Measurements from ENCODE around the gene RSKR.
A peak's percentile ranks its signal among the peaks of the same experiment; 100 is the strongest.

RSKR gene

DNA sequence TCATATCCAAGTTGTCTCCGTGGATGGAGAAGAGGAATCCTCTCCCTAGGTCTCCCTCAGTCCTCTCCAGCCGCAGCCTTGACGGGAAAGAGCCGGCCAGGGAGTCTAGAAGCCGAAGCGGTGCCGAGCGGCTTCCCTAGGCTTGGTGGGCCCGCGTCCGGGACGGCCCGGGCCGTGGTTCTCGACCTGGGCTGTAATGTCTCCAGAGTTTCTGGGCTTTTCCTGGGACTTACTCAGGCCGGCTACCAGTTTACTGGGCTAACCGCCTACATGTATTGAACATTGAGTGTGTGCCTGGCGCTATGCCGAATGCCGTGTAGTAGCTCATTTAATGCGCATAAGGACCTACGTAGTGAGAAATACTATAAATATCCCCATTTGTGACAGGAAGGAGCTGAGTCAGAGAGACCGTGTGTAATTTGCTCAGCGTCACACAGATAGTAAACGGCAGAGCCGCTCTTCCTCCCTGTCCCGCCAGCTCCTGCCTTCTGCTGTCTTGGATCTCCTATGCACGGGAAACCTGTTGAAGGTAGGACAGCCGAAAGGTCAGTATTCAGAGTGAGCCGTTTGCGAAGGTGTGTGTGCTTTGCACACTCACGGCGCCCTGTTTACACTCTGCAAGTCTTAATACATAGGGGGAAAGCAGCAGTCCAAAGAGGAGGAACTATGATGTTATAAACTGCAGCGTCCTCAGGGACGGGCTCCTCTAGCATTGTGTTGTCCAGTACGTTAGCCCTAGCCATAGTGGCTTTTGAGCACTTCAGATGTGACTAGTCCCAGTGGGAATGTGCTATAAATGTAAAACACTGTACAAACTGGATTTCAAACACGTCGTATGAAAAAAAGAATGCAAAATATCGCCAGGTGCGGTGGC, 14.4 kb downstream of the RSKR start:
- DNase-seq (ENCODE audit: insufficient read length, low spot score) (peak; percentile 50), FAIRE-seq (peak; percentile 33)
- TF ChIP-seq SPI1 (IDR thresholded peaks at IDR 0.05; ENCODE audit: low read depth, low read length) (peak; percentile 40; the same call in 1 of the 2 replicates), POU2F2 (IDR thresholded peaks at IDR 0.05; ENCODE audit: low read depth, low read length) (no peak)

DNA sequence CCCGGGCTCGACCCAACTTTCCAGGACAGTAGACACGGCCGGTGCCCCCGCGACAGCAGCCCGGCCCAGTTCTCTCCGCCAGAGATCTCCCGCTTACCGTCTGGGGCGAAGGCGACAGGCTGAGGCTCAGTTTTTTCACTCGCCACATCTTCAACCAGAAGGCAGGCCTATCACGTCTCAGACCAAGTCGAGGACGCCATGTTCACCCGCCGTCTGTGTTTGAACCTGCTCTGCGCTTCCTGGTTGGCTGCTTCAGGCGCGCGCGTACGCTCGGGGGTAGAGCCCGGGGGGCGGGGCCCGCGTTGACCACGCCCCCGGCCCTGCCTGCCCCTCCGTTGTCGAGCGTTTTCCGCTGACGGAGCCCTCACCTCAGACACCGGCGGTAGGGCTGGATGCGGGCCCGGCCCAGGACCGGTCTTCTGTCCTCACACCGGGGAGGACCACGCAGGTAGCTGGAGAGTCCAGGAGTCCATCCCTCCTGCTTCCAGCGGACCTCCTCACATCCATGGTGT, 15.1 kb downstream of the RSKR start, which contains the start of gene SPAG5:
Gene SPAG5 (minus strand): TSS at position 227 of the 512 bp plus-strand sequence. CDS start 79 bp downstream, at position 148.
- TF ChIP-seq TAF1 (IDR thresholded peaks at IDR 0.05; ENCODE audit: low read depth, low read length) (peak; percentile 78), PAX5 (IDR thresholded peaks at IDR 0.05; ENCODE audit: insufficient read depth, low read length, severe bottlenecking) (no peak), POU2F2 (IDR thresholded peaks at IDR 0.05; ENCODE audit: low read depth, low read length) (no peak; the same call in 1 of the 2 replicates), POLR2A (IDR thresholded peaks at IDR 0.05; ENCODE audit: low read depth, low read length) (peak; percentile 89), POLR2AphosphoS5 (IDR thresholded peaks at IDR 0.05; ENCODE audit: low read depth, low read length) (peak; percentile 89), SPI1 (IDR thresholded peaks at IDR 0.05; ENCODE audit: low read depth, low read length) (no peak)
- FAIRE-seq (peak; percentile 90), DNase-seq (ENCODE audit: insufficient read length, low spot score) (peak; percentile 95)

GRCh38 chr17:28598389-28598788, 15.6 kb downstream of the RSKR start:
- no peak for DNase-seq (ENCODE audit: insufficient read length, low spot score)
- no peak for FAIRE-seq
- no peak for TF ChIP-seq TAF1 (IDR thresholded peaks at IDR 0.05; ENCODE audit: low read depth, low read length)
- TF ChIP-seq POLR2AphosphoS5 (IDR thresholded peaks at IDR 0.05; ENCODE audit: low read depth, low read length), result no peak
- TF ChIP-seq POLR2A (IDR thresholded peaks at IDR 0.05; ENCODE audit: low read depth, low read length), result no peak
- TF ChIP-seq PAX5 (IDR thresholded peaks at IDR 0.05; ENCODE audit: insufficient read depth, low read length, severe bottlenecking), result no peak
- no peak for TF ChIP-seq SPI1 (IDR thresholded peaks at IDR 0.05; ENCODE audit: low read depth, low read length)
- TF ChIP-seq POU2F2 (IDR thresholded peaks at IDR 0.05; ENCODE audit: low read depth, low read length), result no peak

- TF ChIP-seq SPI1 (IDR thresholded peaks at IDR 0.05; ENCODE audit: low read depth, low read length), result no peak
- no peak for TF ChIP-seq POLR2A (IDR thresholded peaks at IDR 0.05; ENCODE audit: low read depth, low read length)
- no peak for TF ChIP-seq POLR2AphosphoS5 (IDR thresholded peaks at IDR 0.05; ENCODE audit: low read depth, low read length)
- TF ChIP-seq TAF1 (IDR thresholded peaks at IDR 0.05; ENCODE audit: low read depth, low read length), result no peak
- TF ChIP-seq PAX5 (IDR thresholded peaks at IDR 0.05; ENCODE audit: insufficient read depth, low read length, severe bottlenecking), result no peak
- no peak for TF ChIP-seq POU2F2 (IDR thresholded peaks at IDR 0.05; ENCODE audit: low read depth, low read length)
- DNase-seq (ENCODE audit: insufficient read length, low spot score) (no peak), FAIRE-seq (no peak)
Measured at GRCh38 chr17:28597606-28598383, 16.2 kb downstream of the RSKR start.

GRCh38 chr17:28592260-28592659, 21.7 kb downstream of the RSKR start:
- DNase-seq (ENCODE audit: insufficient read length, low spot score) (no peak), FAIRE-seq (no peak)
- TF ChIP-seq PAX5 (IDR thresholded peaks at IDR 0.05; ENCODE audit: insufficient read depth, low read length, severe bottlenecking), result no peak
- TF ChIP-seq TAF1 (IDR thresholded peaks at IDR 0.05; ENCODE audit: low read depth, low read length), result no peak
- TF ChIP-seq POLR2AphosphoS5 (IDR thresholded peaks at IDR 0.05; ENCODE audit: low read depth, low read length), result no peak
- no peak for TF ChIP-seq SPI1 (IDR thresholded peaks at IDR 0.05; ENCODE audit: low read depth, low read length)
- no peak for TF ChIP-seq POU2F2 (IDR thresholded peaks at IDR 0.05; ENCODE audit: low read depth, low read length)
- TF ChIP-seq POLR2A (IDR thresholded peaks at IDR 0.05; ENCODE audit: low read depth, low read length), result no peak

DNA sequence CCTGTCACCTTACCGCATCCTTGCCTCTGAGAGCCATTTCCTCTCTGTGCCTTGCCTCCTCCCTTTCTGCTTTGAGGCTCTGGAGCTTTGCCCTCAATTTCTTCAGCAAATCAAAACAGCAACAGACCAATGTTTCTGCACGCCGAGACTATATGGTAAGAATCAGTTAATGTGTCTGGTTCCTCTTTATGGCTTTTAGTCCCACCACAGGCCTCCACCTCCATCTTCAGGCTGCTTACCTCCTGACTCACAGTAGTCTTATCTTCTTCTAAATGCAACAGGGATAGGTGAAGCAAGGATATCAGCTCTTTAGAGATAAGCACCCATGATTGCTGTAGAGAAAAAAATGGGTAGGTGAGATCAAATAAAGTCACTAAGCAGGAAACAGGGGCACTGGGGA, 28.1 kb downstream of the RSKR start:
- FAIRE-seq (no peak), DNase-seq (ENCODE audit: insufficient read length, low spot score) (no peak)
- TF ChIP-seq POU2F2 (IDR thresholded peaks at IDR 0.05; ENCODE audit: low read depth, low read length), result no peak
- no peak for TF ChIP-seq TAF1 (IDR thresholded peaks at IDR 0.05; ENCODE audit: low read depth, low read length)
- TF ChIP-seq POLR2A (IDR thresholded peaks at IDR 0.05; ENCODE audit: low read depth, low read length), result no peak
- TF ChIP-seq SPI1 (IDR thresholded peaks at IDR 0.05; ENCODE audit: low read depth, low read length), result no peak
- no peak for TF ChIP-seq PAX5 (IDR thresholded peaks at IDR 0.05; ENCODE audit: insufficient read depth, low read length, severe bottlenecking)
- no peak for TF ChIP-seq POLR2AphosphoS5 (IDR thresholded peaks at IDR 0.05; ENCODE audit: low read depth, low read length)

GRCh38 chr17:28584434-28584833, 29.6 kb downstream of the RSKR start:
- TF ChIP-seq PAX5 (IDR thresholded peaks at IDR 0.05; ENCODE audit: insufficient read depth, low read length, severe bottlenecking) (no peak), SPI1 (IDR thresholded peaks at IDR 0.05; ENCODE audit: low read depth, low read length) (no peak), POLR2AphosphoS5 (IDR thresholded peaks at IDR 0.05; ENCODE audit: low read depth, low read length) (no peak), POLR2A (IDR thresholded peaks at IDR 0.05; ENCODE audit: low read depth, low read length) (no peak), POU2F2 (IDR thresholded peaks at IDR 0.05; ENCODE audit: low read depth, low read length) (no peak), TAF1 (IDR thresholded peaks at IDR 0.05; ENCODE audit: low read depth, low read length) (no peak)
- DNase-seq (ENCODE audit: insufficient read length, low spot score), result no peak
- no peak for FAIRE-seq

DNA sequence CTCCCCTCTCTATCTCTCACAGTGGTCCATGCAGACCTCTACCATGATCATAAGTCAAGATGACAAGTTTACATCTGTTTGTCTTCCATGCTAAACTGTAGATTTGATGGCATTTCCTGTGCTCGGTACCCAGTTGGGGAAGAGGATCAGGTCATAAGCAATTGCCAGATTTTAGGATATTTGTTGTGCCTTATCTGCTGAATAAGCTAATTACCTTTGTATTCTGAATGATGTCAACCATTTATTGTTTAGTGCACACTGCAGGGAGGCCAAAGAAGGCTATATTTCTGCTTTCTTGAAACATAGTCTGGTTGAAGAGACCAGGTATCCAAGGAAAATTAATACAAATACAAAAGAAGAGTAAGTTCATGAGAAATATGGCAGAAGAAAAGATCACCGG, 31.5 kb downstream of the RSKR start:
- FAIRE-seq (no peak), DNase-seq (ENCODE audit: insufficient read length, low spot score) (no peak)
- TF ChIP-seq POU2F2 (IDR thresholded peaks at IDR 0.05; ENCODE audit: low read depth, low read length), result no peak
- no peak for TF ChIP-seq POLR2AphosphoS5 (IDR thresholded peaks at IDR 0.05; ENCODE audit: low read depth, low read length)
- no peak for TF ChIP-seq PAX5 (IDR thresholded peaks at IDR 0.05; ENCODE audit: insufficient read depth, low read length, severe bottlenecking)
- no peak for TF ChIP-seq POLR2A (IDR thresholded peaks at IDR 0.05; ENCODE audit: low read depth, low read length)
- no peak for TF ChIP-seq SPI1 (IDR thresholded peaks at IDR 0.05; ENCODE audit: low read depth, low read length)
- no peak for TF ChIP-seq TAF1 (IDR thresholded peaks at IDR 0.05; ENCODE audit: low read depth, low read length)

- DNase-seq (ENCODE audit: insufficient read length, low spot score) (no peak), FAIRE-seq (peak; percentile 61)
- TF ChIP-seq TAF1 (IDR thresholded peaks at IDR 0.05; ENCODE audit: low read depth, low read length), result no peak
- no peak for TF ChIP-seq PAX5 (IDR thresholded peaks at IDR 0.05; ENCODE audit: insufficient read depth, low read length, severe bottlenecking)
- no peak for TF ChIP-seq SPI1 (IDR thresholded peaks at IDR 0.05; ENCODE audit: low read depth, low read length)
- no peak for TF ChIP-seq POU2F2 (IDR thresholded peaks at IDR 0.05; ENCODE audit: low read depth, low read length)
Measured at GRCh38 chr17:28580959-28581358, 33.0 kb downstream of the RSKR start.

Measured in GM12891 (cell line).